Measurements from ENCODE around the gene OTOA.

- TF ChIP-seq POLR2A (IDR thresholded peaks at IDR 0.05; ENCODE audit: low read depth, low read length) (no peak), POLR2AphosphoS5 (IDR thresholded peaks at IDR 0.05; ENCODE audit: low read depth, low read length) (no peak)
These were observed 43.9 kb upstream of the OTOA start for GRCh38 chr16:21619765-21620425.
